Spleen (tissue), 7 donors: ENCODE measurements around the gene DOCK4.

Experiments
- CTCF ChIP-seq, 11 experiments: fragments of 200-600 bp in 7 of 11; fragments of 450-650 bp in 4 of 11; sonication (generic) in 4 of 11; IDR thresholded peaks in 8 of 11; conservative IDR thresholded peaks in 3 of 11; 1 replicate in 7 of 11; 2 replicates in 4 of 11; pipeline versions ENCODE4 v1.4.0 to v1.8.0; 2016 to 2021; ENCODE audit warnings: antibody characterized with exemption in 11 of 11, inconsistent platforms in 4 of 11, mild to moderate bottlenecking in 1 of 11
- POLR2A ChIP-seq, 3 donors: fragments of 450-650 bp; IDR thresholded peaks; one replicate each; pipeline ENCODE4 v1.5.1; 2017; ENCODE audit warnings: antibody characterized with exemption in 3 of 3, mild to moderate bottlenecking in 1 of 3
- POLR2AphosphoS5 ChIP-seq, 3 donors: sonication (generic); formaldehyde crosslinking; IDR thresholded peaks; one replicate each; pipeline ENCODE4 v1.5.1; 2017; ENCODE audit warnings: antibody characterized with exemption in 3 of 3
- donor health status: DM: no; HTN: no; CAD: no; lungs with moderate emphysema.
- donor health status: DM: no; HTN: no; CAD: no.
- donor health status: DM: no; HTN: no; CAD: no.

- TF ChIP-seq POLR2AphosphoS5 (IDR thresholded peaks at IDR 0.05), result no peak
- TF ChIP-seq CTCF (IDR thresholded peaks at IDR 0.05 in 8 of 11, conservative IDR thresholded peaks at IDR 0.05 in 3 of 11), result no peak
- no peak for TF ChIP-seq POLR2A (IDR thresholded peaks at IDR 0.05)
Measured at GRCh38 chr7:111829221-111829620, 377.0 kb downstream of the DOCK4 start.
